Activated CD4-positive, alpha-beta T cell treated with anti-CD3 and anti-CD28 coated beads for 1 hour (primary cell): ENCODE data around the gene PLD1.
"Not testable (repeated sequence)": the region's sequence is repeated elsewhere in the genome, so short reads cannot be mapped to it uniquely, and the experiment has no call there.

Experiments used
- DNase-seq: peaks from one replicate; pipeline ENCODE4 v3.0.0-alpha.2; 2020

PLD1 gene

GRCh38 chr3:171815973-171816595, 5.8 kb upstream of the PLD1 start:
- no peak for DNase-seq

- DNase-seq: not testable (repeated sequence)
Observed at GRCh38 chr3:171814662-171815061, 4.4 kb upstream of the PLD1 start.

- no peak for DNase-seq
Observed at GRCh38 chr3:171813897-171814460, 3.7 kb upstream of the PLD1 start.

GRCh38 chr3:171813278-171813896, 3.1 kb upstream of the PLD1 start:
- no peak for DNase-seq

GRCh38 chr3:171812811-171813210, 2.5 kb upstream of the PLD1 start:
- no peak for DNase-seq

GRCh38 chr3:171811913-171812335, 1.6 kb upstream of the PLD1 start:
- DNase-seq: no peak

- DNase-seq: no peak
Observed at GRCh38 chr3:171811295-171811912, 1.1 kb upstream of the PLD1 start.

- DNase-seq: no peak
Observed at GRCh38 chr3:171810629-171811294, 479 bp upstream of the PLD1 start.

GRCh38 chr3:171809611-171809860, 747 bp downstream of the PLD1 start:
- DNase-seq: no peak

GRCh38 chr3:171807806-171808205, 2.5 kb downstream of the PLD1 start:
- no peak for DNase-seq

- no peak for DNase-seq
Observed at GRCh38 chr3:171807129-171807675, 3.1 kb downstream of the PLD1 start.

- no peak for DNase-seq
Observed at GRCh38 chr3:171806200-171807128, 3.8 kb downstream of the PLD1 start.

- no peak for DNase-seq
Observed at GRCh38 chr3:171805687-171806086, 4.6 kb downstream of the PLD1 start.

GRCh38 chr3:171804618-171805389, 5.5 kb downstream of the PLD1 start:
- no peak for DNase-seq

- no peak for DNase-seq
Observed at GRCh38 chr3:171803044-171803443, 7.2 kb downstream of the PLD1 start.

GRCh38 chr3:171802590-171802956, 7.7 kb downstream of the PLD1 start:
- no peak for DNase-seq

- DNase-seq: no peak
Observed at GRCh38 chr3:171801738-171802589, 8.3 kb downstream of the PLD1 start.

GRCh38 chr3:171799501-171799900, 10.8 kb downstream of the PLD1 start:
- DNase-seq: no peak

GRCh38 chr3:171797873-171798272, 12.4 kb downstream of the PLD1 start:
- DNase-seq: no peak

- no peak for DNase-seq
Observed at GRCh38 chr3:171797265-171797679, 13.0 kb downstream of the PLD1 start.
